GM23338 (cell line): ENCODE measurements around the gene MRAP. TPM values are rescaled to one million over a fixed set of nuclear protein-coding genes. Genes with fewer than 3 reads are reported as not detected.

Experiments
- ATAC-seq: fragments of 200-7000 bp; cut with Tn5 transposase; 3 replicates; pipeline ENCODE4 v1.9.1; 2020
- DNase-seq: peaks from one replicate; pipeline ENCODE4 v3.0.0-alpha.2; 2015; ENCODE audit warnings: low spot score
- H2AFZ ChIP-seq: fragments of 200-600 bp; sonication (generic); 2 replicates; pipeline ENCODE4 v1.8.0; 2016; ENCODE audit warnings: antibody characterized with exemption, mild to moderate bottlenecking, moderate library complexity
- H3F3A ChIP-seq: fragments of 200-600 bp; sonication (generic); replicated peaks from 2 replicates; pipeline ENCODE4 v1.8.0; 2017; ENCODE audit warnings: antibody characterized with exemption, mixed run types, low read depth
- H3K27ac ChIP-seq: fragments of 200-600 bp; sonication (generic); 2 replicates; pipeline ENCODE4 v1.6.1; 2016; ENCODE audit warnings: low read depth
- H3K27me3 ChIP-seq: fragments of 200-600 bp; sonication (generic); 2 replicates; pipeline ENCODE4 v1.8.0; 2016; ENCODE audit warnings: mild to moderate bottlenecking, mixed run types, moderate library complexity; ENCODE audit not compliant: insufficient read depth
- H3K36me3 ChIP-seq: fragments of 200-600 bp; sonication (generic); 2 replicates; pipeline ENCODE4 v1.8.0; 2016; ENCODE audit warnings: mild to moderate bottlenecking; ENCODE audit not compliant: insufficient read depth
- H3K4me1 ChIP-seq: fragments of 200-600 bp; sonication (generic); 2 replicates; pipeline ENCODE4 v1.8.0; 2016; ENCODE audit warnings: mild to moderate bottlenecking, moderate library complexity; ENCODE audit not compliant: insufficient read depth
- H3K4me2 ChIP-seq: fragments of 200-600 bp; sonication (generic); 2 replicates; pipeline ENCODE4 v1.7.1; 2017; ENCODE audit warnings: mixed run types
- H3K4me3 ChIP-seq: fragments of 200-600 bp; sonication (generic); 2 replicates; pipeline ENCODE4 v1.6.1; 2016; ENCODE audit warnings: mixed run types
- H3K79me2 ChIP-seq: fragments of 200-600 bp; sonication (generic); replicated peaks from 2 replicates; pipeline ENCODE4 v1.8.0; 2017; ENCODE audit warnings: mild to moderate bottlenecking; ENCODE audit not compliant: insufficient read depth
- H3K9me2 ChIP-seq: fragments of 200-600 bp; sonication (generic); 2 replicates; pipeline ENCODE4 v1.8.0; 2017; ENCODE audit not compliant: insufficient read depth
- H4K20me1 ChIP-seq: fragments of 200-600 bp; sonication (generic); replicated peaks from 2 replicates; pipeline ENCODE4 v1.8.0; 2017; ENCODE audit warnings: mild to moderate bottlenecking; ENCODE audit not compliant: insufficient read depth
- H3K27ac Mint-ChIP-seq: 2 replicates; pipeline ENCODE4 v1.8.0; 2020; ENCODE audit warnings: inconsistent platforms, mild to moderate bottlenecking, moderate library complexity, mixed read lengths
- H3K27me3 Mint-ChIP-seq: 3 replicates; pipeline ENCODE4 v1.8.0; 2022; ENCODE audit warnings: low read depth, mild to moderate bottlenecking, moderate library complexity, mixed read lengths, inconsistent platforms; ENCODE audit not compliant: insufficient read depth, poor library complexity
- H3K36me3 Mint-ChIP-seq: 3 replicates; pipeline ENCODE4 v1.8.0; 2021; ENCODE audit warnings: low read depth, mild to moderate bottlenecking, inconsistent platforms, moderate library complexity, mixed read lengths
- H3K4me1 Mint-ChIP-seq: 3 replicates; pipeline ENCODE4 v1.8.0; 2020; ENCODE audit warnings: mild to moderate bottlenecking, inconsistent platforms, mixed read lengths
- H3K4me3 Mint-ChIP-seq: 3 replicates; pipeline ENCODE4 v1.8.0; 2021; ENCODE audit warnings: moderate library complexity, mild to moderate bottlenecking, inconsistent platforms, mixed read lengths
- H3K9me3 Mint-ChIP-seq: 3 replicates; pipeline ENCODE4 v1.8.0; 2020; ENCODE audit warnings: moderate library complexity, mild to moderate bottlenecking, inconsistent platforms, mixed read lengths
- CREB1 ChIP-seq: fragments of 250-450 bp; sonication (Bioruptor Pico); IDR thresholded peaks from 2 replicates; pipeline ENCODE4 v1.5.0; 2020; ENCODE audit warnings: low read depth, mild to moderate bottlenecking, moderate library complexity
- EZH2 ChIP-seq: fragments of 200-600 bp; sonication (generic); IDR thresholded peaks from one replicate; pipeline ENCODE4 v1.8.0; 2017; ENCODE audit warnings: antibody characterized with exemption, mild to moderate bottlenecking, low read depth; ENCODE audit not compliant: unreplicated experiment
- EZH2phosphoT487 ChIP-seq: fragments of 200-600 bp; sonication (generic); IDR thresholded peaks from one replicate; pipeline ENCODE4 v1.8.1; 2018; ENCODE audit warnings: antibody characterized with exemption; ENCODE audit not compliant: unreplicated experiment
- JUNB ChIP-seq: IDR thresholded peaks from one replicate; pipeline ENCODE4 v1.6.1; 2016; ENCODE audit warnings: antibody characterized with exemption; ENCODE audit not compliant: unreplicated experiment
- NANOG ChIP-seq: IDR thresholded peaks from 2 replicates; pipeline ENCODE4 v1.6.1; 2016; ENCODE audit warnings: antibody characterized with exemption, borderline replicate concordance
- POLR2AphosphoS5 ChIP-seq: IDR thresholded peaks from 2 replicates; pipeline ENCODE4 v1.6.1; 2016; ENCODE audit warnings: antibody characterized with exemption, low read depth
- STAT1 ChIP-seq: IDR thresholded peaks from one replicate; pipeline ENCODE4 v1.6.1; 2016; ENCODE audit warnings: antibody characterized with exemption; ENCODE audit not compliant: unreplicated experiment
- ZNF114 ChIP-seq: fragments of 250-450 bp; sonication (Bioruptor Pico); IDR thresholded peaks from 2 replicates; pipeline ENCODE4 v1.5.0; 2020; ENCODE audit warnings: mild to moderate bottlenecking, moderate library complexity
- ZNF331 ChIP-seq: fragments of 250-450 bp; sonication (Bioruptor Pico); IDR thresholded peaks from 2 replicates; pipeline ENCODE4 v1.5.0; 2020; ENCODE audit warnings: low read depth, mild to moderate bottlenecking, moderate library complexity
- polyA plus RNA-seq: library from polyadenylated mRNA; unstranded; fragments of >200 nt; fragmentation: Nextera tagmentation; extraction: Ambion mirVana; gene quantifications from 2 replicates; pipeline ENCODE4 v1.2.1, GENCODE V29; 2016
- total RNA-seq: library from RNA; depleted of rRNA; stranded (reverse); fragments of >200 nt; shearing (Covaris generic); gene quantifications from 2 replicates; pipeline ENCODE4 v1.2.3, GENCODE V29; 2014
- TF ChIP-seq, protein P1 (sequence below), 2 experiments: fragments of 200-600 bp in 1 of 2; sonication (generic) in 1 of 2; conservative IDR thresholded peaks; 2 replicates each; pipeline versions ENCODE4 v1.5.1 to v1.6.1; 2016 to 2017; ENCODE audit warnings: antibody characterized with exemption in 2 of 2, low read depth in 2 of 2, mild to moderate bottlenecking in 2 of 2, moderate library complexity in 1 of 2
- TF ChIP-seq, protein P2 (sequence below): fragments of 250-450 bp; sonication (Bioruptor Pico); IDR thresholded peaks from 2 replicates; pipeline ENCODE4 v1.5.0; 2020; ENCODE audit warnings: mild to moderate bottlenecking, moderate library complexity
- TF ChIP-seq, protein P3 (sequence below): IDR thresholded peaks from 2 replicates; pipeline ENCODE4 v1.6.1; 2016; ENCODE audit warnings: antibody characterized with exemption
- TF ChIP-seq, protein P4 (sequence below): IDR thresholded peaks from one replicate; pipeline ENCODE4 v1.6.1; 2018; ENCODE audit warnings: antibody characterized with exemption; ENCODE audit not compliant: unreplicated experiment

Gene MRAP
- total and polyA plus RNA-seq, 2 experiments from 2014 or later: 0.78 TPM; not detected in 1

DNA sequence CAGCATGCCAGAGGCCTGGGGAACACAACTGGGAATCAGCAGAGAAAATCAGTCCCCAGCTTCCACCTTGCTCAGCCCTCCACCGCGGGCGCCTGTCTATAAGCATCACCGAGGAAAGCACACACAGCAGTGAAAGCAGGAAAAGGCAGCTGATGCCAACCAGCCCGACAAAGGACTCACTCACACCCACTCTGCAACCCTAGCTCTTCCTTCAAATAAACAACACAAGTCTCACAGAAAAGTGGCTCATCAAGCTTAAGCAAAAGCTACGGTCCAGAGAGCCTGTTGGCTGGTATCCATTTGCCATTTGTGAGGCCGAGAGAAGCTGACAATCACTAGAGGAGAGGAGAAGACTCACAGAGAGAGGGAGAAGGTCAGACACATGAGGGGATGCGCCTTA is 27.1 kb downstream of the MRAP start:
- H3K4me3 Mint-ChIP-seq: no peak overlapping the region
- H3K9me3 Mint-ChIP-seq: no peaks in the 10 kb centered on the region
- Histone ChIP-seq H3K79me2 (no peaks in the 10 kb centered on the region), H2AFZ (no peak overlapping the region), H4K20me1 (peaks cover 13% of the 10 kb centered on the region), H3K9me2 (no peaks in the 10 kb centered on the region), H3K27me3 (no peaks in the 10 kb centered on the region), H3K4me3 (no peak overlapping the region), H3K27ac (no peak overlapping the region), H3K36me3 (peaks cover 74% of the 10 kb centered on the region), H3F3A (no peaks in the 10 kb centered on the region), H3K4me2 (no peak overlapping the region), H3K4me1 (no peaks in the 10 kb centered on the region)
- H3K4me1 Mint-ChIP-seq: peaks cover 2% of the 10 kb centered on the region; the same call in 1 of the 3 replicates
- H3K27ac Mint-ChIP-seq: no peak overlapping the region
- TF ChIP-seq, protein P1, sequence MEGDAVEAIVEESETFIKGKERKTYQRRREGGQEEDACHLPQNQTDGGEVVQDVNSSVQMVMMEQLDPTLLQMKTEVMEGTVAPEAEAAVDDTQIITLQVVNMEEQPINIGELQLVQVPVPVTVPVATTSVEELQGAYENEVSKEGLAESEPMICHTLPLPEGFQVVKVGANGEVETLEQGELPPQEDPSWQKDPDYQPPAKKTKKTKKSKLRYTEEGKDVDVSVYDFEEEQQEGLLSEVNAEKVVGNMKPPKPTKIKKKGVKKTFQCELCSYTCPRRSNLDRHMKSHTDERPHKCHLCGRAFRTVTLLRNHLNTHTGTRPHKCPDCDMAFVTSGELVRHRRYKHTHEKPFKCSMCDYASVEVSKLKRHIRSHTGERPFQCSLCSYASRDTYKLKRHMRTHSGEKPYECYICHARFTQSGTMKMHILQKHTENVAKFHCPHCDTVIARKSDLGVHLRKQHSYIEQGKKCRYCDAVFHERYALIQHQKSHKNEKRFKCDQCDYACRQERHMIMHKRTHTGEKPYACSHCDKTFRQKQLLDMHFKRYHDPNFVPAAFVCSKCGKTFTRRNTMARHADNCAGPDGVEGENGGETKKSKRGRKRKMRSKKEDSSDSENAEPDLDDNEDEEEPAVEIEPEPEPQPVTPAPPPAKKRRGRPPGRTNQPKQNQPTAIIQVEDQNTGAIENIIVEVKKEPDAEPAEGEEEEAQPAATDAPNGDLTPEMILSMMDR (conservative IDR thresholded peaks at IDR 0.05; ENCODE audit: low read depth in 2 of 2): no peak
- TF ChIP-seq EZH2 (no peak), CREB1 (no peak), ZNF331 (no peak), ZNF114 (CRISPR knock-in tag) (no peak), STAT1 (no peak), NANOG (no peak), JUNB (no peak), POLR2AphosphoS5 (no peak), EZH2phosphoT487 (no peak)
- TF ChIP-seq, protein P2, sequence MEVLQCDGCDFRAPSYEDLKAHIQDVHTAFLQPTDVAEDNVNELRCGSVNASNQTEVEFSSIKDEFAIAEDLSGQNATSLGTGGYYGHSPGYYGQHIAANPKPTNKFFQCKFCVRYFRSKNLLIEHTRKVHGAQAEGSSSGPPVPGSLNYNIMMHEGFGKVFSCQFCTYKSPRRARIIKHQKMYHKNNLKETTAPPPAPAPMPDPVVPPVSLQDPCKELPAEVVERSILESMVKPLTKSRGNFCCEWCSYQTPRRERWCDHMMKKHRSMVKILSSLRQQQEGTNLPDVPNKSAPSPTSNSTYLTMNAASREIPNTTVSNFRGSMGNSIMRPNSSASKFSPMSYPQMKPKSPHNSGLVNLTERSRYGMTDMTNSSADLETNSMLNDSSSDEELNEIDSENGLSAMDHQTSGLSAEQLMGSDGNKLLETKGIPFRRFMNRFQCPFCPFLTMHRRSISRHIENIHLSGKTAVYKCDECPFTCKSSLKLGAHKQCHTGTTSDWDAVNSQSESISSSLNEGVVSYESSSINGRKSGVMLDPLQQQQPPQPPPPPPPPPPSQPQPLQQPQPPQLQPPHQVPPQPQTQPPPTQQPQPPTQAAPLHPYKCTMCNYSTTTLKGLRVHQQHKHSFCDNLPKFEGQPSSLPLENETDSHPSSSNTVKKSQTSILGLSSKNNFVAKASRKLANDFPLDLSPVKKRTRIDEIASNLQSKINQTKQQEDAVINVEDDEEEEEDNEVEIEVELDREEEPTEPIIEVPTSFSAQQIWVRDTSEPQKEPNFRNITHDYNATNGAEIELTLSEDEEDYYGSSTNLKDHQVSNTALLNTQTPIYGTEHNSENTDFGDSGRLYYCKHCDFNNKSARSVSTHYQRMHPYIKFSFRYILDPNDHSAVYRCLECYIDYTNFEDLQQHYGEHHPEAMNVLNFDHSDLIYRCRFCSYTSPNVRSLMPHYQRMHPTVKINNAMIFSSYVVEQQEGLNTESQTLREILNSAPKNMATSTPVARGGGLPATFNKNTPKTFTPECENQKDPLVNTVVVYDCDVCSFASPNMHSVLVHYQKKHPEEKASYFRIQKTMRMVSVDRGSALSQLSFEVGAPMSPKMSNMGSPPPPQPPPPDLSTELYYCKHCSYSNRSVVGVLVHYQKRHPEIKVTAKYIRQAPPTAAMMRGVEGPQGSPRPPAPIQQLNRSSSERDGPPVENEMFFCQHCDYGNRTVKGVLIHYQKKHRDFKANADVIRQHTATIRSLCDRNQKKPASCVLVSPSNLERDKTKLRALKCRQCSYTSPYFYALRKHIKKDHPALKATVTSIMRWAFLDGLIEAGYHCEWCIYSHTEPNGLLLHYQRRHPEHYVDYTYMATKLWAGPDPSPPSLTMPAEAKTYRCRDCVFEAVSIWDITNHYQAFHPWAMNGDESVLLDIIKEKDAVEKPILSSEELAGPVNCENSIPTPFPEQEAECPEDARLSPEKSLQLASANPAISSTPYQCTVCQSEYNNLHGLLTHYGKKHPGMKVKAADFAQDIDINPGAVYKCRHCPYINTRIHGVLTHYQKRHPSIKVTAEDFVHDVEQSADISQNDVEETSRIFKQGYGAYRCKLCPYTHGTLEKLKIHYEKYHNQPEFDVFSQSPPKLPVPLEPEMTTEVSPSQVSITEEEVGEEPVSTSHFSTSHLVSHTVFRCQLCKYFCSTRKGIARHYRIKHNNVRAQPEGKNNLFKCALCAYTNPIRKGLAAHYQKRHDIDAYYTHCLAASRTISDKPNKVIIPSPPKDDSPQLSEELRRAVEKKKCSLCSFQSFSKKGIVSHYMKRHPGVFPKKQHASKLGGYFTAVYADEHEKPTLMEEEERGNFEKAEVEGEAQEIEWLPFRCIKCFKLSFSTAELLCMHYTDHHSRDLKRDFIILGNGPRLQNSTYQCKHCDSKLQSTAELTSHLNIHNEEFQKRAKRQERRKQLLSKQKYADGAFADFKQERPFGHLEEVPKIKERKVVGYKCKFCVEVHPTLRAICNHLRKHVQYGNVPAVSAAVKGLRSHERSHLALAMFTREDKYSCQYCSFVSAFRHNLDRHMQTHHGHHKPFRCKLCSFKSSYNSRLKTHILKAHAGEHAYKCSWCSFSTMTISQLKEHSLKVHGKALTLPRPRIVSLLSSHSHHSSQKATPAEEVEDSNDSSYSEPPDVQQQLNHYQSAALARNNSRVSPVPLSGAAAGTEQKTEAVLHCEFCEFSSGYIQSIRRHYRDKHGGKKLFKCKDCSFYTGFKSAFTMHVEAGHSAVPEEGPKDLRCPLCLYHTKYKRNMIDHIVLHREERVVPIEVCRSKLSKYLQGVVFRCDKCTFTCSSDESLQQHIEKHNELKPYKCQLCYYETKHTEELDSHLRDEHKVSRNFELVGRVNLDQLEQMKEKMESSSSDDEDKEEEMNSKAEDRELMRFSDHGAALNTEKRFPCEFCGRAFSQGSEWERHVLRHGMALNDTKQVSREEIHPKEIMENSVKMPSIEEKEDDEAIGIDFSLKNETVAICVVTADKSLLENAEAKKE (CRISPR knock-in tag): no peak
- TF ChIP-seq, protein P3, sequence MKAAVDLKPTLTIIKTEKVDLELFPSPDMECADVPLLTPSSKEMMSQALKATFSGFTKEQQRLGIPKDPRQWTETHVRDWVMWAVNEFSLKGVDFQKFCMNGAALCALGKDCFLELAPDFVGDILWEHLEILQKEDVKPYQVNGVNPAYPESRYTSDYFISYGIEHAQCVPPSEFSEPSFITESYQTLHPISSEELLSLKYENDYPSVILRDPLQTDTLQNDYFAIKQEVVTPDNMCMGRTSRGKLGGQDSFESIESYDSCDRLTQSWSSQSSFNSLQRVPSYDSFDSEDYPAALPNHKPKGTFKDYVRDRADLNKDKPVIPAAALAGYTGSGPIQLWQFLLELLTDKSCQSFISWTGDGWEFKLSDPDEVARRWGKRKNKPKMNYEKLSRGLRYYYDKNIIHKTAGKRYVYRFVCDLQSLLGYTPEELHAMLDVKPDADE: no peak
- TF ChIP-seq, protein P4, sequence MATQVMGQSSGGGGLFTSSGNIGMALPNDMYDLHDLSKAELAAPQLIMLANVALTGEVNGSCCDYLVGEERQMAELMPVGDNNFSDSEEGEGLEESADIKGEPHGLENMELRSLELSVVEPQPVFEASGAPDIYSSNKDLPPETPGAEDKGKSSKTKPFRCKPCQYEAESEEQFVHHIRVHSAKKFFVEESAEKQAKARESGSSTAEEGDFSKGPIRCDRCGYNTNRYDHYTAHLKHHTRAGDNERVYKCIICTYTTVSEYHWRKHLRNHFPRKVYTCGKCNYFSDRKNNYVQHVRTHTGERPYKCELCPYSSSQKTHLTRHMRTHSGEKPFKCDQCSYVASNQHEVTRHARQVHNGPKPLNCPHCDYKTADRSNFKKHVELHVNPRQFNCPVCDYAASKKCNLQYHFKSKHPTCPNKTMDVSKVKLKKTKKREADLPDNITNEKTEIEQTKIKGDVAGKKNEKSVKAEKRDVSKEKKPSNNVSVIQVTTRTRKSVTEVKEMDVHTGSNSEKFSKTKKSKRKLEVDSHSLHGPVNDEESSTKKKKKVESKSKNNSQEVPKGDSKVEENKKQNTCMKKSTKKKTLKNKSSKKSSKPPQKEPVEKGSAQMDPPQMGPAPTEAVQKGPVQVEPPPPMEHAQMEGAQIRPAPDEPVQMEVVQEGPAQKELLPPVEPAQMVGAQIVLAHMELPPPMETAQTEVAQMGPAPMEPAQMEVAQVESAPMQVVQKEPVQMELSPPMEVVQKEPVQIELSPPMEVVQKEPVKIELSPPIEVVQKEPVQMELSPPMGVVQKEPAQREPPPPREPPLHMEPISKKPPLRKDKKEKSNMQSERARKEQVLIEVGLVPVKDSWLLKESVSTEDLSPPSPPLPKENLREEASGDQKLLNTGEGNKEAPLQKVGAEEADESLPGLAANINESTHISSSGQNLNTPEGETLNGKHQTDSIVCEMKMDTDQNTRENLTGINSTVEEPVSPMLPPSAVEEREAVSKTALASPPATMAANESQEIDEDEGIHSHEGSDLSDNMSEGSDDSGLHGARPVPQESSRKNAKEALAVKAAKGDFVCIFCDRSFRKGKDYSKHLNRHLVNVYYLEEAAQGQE: no peak
- DNase-seq (no peak), ATAC-seq (no peak)
- H3K27me3 Mint-ChIP-seq: peaks cover 2% of the 10 kb centered on the region
- peaks cover 89% of the 10 kb centered on the region for H3K36me3 Mint-ChIP-seq
